ENCODE measurements around the gene TRIM24. TPM values are rescaled to one million over a fixed set of nuclear protein-coding genes. Genes with fewer than 3 reads are reported as not detected.

TRIM24 gene
- polyA plus RNA-seq, 6 donors from 2014 or later, result 4.8 to 10.3 (median 6.3) TPM

DNA sequence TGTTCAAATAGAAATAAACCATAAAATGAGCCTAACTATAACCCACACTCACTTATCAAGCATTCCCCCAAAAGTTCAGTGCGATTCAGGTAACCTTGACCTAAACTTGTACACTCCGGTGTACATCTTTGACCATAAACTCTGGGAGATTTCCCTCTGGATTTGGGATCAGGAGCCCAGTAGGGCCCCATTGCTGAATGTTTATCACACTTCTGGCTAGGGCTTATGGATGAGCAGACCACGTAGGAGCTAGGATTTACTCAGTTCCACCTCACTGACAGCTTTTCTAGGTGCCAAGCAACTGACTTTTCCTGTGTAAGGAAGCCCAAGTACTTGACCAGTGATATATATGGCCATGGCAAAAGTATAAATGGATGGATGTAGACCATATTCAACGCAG, 127.4 kb downstream of the TRIM24 start:
- ATAC-seq (ENCODE audit: low read depth in 2 of 2), result no peak
- no peak overlapping the region for H3K27ac Mint-ChIP-seq
- H3K9me3 Mint-ChIP-seq, result no peaks in the 10 kb centered on the region
- H3K36me3 Mint-ChIP-seq, result peaks cover 20 to 30% of the 10 kb centered on the region in 2 donors
- H3K27me3 Mint-ChIP-seq, result no peaks in the 10 kb centered on the region
- H3K4me1 Mint-ChIP-seq, result no peaks in the 10 kb centered on the region
- DNase-seq, result no peak
- H3K4me3 Mint-ChIP-seq, result peak overlapping the region in 1 of 8 donors; percentile 32

DNA sequence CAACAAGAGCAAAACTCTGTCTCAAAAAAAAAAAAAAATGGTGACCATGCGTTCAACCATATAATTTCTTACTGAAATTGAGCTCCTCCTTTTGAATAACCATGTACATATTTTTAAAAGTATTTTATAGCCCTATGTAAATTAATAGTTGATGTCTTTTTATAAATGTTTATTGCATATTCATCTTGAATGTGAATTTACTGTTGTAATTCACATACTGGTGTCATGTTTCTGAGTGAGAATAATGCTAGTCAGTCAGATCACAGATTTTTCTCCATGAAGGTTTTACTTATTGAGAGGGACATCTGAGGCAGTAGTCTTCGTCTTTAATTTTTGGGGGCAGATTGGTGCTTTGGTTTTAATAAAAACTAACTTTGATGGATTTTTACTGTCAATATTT, 128.9 kb downstream of the TRIM24 start:
- Mint-ChIP-seq H3K4me3 (no peak overlapping the region), H3K9me3 (no peaks in the 10 kb centered on the region), H3K27me3 (no peaks in the 10 kb centered on the region), H3K4me1 (no peaks in the 10 kb centered on the region), H3K36me3 (peaks cover 14 to 23% of the 10 kb centered on the region in 2 donors), H3K27ac (no peak overlapping the region)
- ATAC-seq (ENCODE audit: low read depth in 2 of 2) (no peak), DNase-seq (no peak)

DNA sequence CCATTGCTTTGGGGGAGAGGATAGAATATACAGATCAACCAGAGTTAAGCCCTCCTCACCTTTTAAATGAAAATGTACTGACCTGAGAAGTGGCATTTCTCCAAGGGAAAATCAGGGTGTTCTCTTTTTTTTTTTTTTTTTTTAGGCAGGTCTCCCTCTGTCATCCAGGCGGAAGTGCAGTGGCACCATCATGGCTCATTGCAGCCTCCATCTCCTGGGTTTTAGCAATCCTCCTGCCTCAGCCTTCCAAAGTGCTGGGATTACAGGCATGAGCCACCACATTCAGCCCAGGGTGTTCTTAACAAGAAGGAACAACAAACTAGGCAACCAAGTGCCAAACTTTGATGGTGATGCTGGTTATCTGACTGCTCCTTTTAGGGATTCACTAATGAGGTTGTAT, 130.1 kb downstream of the TRIM24 start:
- no peak for ATAC-seq (ENCODE audit: low read depth in 2 of 2)
- H3K9me3 Mint-ChIP-seq, result no peaks in the 10 kb centered on the region

DNA sequence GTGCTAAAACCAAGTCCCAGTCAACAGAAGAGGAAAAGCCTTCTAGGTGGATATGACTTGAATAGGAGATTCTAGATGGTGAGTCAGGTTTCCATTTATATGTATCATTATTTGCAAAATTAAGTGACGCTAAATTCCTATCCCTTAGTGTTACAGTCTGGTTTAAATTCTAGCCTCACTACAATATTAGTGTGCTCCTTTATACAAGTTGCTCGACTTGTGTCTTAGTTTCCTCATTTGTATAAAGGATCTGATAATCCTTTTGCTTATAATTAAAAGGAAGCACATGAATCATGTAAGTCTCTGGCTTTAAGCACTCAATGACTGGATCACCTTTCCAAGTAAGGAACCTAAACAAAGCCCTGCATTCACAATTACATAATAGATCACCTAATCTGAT, 135.4 kb downstream of the TRIM24 start:
- DNase-seq (no peak), ATAC-seq (ENCODE audit: low read depth in 2 of 2) (no peak)
- H3K27me3 Mint-ChIP-seq, result no peaks in the 10 kb centered on the region
- no peaks in the 10 kb centered on the region for H3K9me3 Mint-ChIP-seq
- no peaks in the 10 kb centered on the region for H3K36me3 Mint-ChIP-seq
- no peak overlapping the region for H3K27ac Mint-ChIP-seq
- no peak overlapping the region for H3K4me3 Mint-ChIP-seq
- H3K4me1 Mint-ChIP-seq, result no peaks in the 10 kb centered on the region

More for the DNA sequence above, 130.1 kb downstream of the TRIM24 start:
- Mint-ChIP-seq H3K27ac (no peak overlapping the region), H3K36me3 (peaks cover 2 to 11% of the 10 kb centered on the region in 2 donors), H3K27me3 (no peaks in the 10 kb centered on the region), H3K4me3 (no peak overlapping the region), H3K4me1 (no peaks in the 10 kb centered on the region)
- DNase-seq, result no peak

DNA sequence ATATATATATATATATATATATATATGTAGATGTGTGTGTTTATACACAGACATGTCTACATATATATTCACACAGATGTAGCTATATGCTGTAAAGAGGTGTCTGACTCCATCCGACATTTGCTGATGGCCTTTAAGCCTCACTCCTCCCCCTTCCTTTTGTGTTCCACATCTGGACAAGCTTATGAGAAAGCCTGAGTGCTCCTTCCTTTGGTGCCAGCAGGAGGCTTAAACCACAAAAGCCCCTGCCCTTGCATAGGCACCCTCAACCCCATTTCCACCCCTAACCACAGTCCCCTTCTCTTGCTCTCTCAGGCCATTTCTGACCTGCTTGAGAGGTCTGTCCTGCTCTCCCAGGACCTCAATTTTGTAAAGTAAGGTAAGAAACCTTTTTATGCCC, 142.4 kb downstream of the TRIM24 start:
- Mint-ChIP-seq H3K4me1 (peaks cover 0 to 7% (median 6%) of the 10 kb centered on the region in 3 donors), H3K27me3 (peaks cover 0 to 7% (median 0%) of the 10 kb centered on the region in 3 donors), H3K36me3 (no peaks in the 10 kb centered on the region), H3K27ac (peak overlapping the region in 1 of 6 donors; percentile 7), H3K4me3 (no peak overlapping the region), H3K9me3 (no peaks in the 10 kb centered on the region)
- ATAC-seq (ENCODE audit: low read depth in 2 of 2) (no peak), DNase-seq (no peak)

DNA sequence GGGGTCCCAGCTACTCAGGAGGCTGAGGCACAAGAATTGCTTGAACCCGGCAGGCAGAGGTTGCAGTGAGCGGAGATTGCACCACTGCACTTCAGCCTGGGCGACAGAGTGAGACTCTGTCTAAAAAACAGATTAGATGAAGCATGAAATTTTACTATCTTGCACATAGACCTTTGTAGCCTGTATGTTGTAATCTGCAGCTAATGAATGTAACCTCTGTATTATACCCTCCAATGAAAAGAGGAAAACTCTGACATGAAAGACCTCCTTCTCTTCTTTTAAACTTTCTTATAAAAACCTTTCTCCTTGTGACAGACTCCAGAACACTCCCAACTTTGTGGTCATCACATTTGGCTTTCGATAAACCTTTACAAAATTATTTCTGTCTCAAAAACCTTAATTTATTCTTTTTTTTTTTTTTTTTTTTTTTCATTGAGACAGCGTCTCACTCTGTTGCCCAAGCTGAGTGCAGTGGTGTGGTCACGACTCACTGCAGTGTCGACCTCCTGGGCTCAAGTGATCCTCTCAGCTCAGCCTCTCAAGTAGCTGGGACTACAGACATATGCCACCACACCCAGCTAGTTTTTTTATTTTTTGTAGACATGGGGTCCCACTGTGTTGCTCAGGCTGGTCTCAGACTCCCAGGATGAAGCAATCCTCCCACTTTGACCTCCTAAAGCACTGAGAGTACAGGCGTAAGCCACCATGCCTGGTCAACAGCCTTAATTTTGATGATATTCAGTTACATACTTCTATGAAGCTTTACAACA, 143.7 kb downstream of the TRIM24 start:
- H3K36me3 Mint-ChIP-seq, result no peaks in the 10 kb centered on the region
- H3K9me3 Mint-ChIP-seq, result peaks cover 0 to 2% (median 0%) of the 10 kb centered on the region in 7 donors
- H3K4me1 Mint-ChIP-seq, result peaks cover 0 to 9% (median 9%) of the 10 kb centered on the region in 3 donors
- no peak for ATAC-seq (ENCODE audit: low read depth in 2 of 2)
- H3K4me3 Mint-ChIP-seq, result no peak overlapping the region
- peaks cover 0 to 8% (median 0%) of the 10 kb centered on the region in 3 donors for H3K27me3 Mint-ChIP-seq
- H3K27ac Mint-ChIP-seq, result no peak overlapping the region
- DNase-seq, result no peak

DNA sequence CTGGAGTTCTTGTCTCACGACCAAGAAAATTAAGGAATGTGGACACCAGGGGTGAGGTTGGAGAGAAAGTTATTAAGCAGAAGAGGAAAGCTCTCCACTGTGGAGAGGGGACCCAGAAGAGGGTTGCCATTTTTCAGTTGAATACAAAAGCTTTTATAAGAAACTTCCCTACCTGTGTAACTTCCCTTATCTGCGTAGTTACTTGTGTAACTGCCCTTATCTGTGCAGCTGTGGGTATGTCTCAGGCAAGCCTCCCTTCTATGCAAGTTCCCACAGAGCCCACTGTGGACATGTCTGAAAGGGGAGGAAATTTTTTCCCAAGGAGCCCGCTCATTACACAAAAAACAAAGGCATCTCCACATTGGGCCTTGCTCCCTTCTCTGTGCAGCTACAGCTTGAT, 146.2 kb downstream of the TRIM24 start:
- Mint-ChIP-seq H3K4me1 (peaks cover 0 to 9% (median 9%) of the 10 kb centered on the region in 3 donors), H3K27ac (no peak overlapping the region), H3K9me3 (peaks cover 0 to 11% (median under 1%) of the 10 kb centered on the region in 7 donors), H3K4me3 (no peak overlapping the region), H3K36me3 (no peaks in the 10 kb centered on the region), H3K27me3 (peaks cover 0 to 8% (median 0%) of the 10 kb centered on the region in 3 donors)
- DNase-seq (no peak), ATAC-seq (ENCODE audit: low read depth in 2 of 2) (no peak)

DNA sequence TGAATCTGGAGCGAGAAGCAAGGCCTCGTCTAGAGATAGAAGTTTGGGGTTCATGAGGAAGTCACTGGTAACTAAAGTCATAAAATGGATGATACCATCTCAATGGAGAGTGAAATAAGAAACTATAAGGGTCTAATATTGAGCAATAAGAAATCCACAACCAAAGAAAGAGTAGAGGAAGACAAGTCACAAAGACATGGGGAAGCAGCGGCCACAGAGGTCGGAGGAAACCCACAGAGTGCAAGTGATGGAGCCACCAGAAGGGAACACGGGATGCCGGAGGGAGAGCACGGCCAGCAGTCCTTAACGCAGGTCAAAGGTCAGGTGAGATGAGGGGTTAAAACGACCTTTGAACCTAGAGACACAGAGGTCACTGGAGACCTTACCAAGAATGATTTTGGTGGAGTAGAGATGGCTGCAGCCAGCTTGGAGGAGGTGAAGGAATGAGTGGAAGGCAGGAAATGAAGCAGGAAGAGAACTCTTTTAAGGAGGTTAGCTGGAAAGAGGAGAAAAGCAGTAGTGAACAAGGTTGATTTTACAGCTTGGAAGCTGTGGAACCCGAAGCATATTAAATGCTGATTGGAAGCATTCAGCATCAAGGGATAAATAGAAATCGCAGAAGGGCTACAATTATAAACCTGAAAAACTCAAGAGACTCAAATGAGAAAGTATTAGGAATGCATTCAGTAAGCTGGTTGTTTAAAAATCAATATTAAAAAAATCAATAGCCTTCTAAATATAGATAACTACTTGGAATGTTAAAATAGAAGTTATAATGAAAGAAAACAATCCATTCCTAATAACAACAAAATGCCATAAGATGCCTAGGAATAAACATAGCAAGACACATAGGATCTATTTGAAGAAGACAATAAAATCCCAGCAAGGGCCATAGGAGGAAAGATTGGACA, 147.4 kb downstream of the TRIM24 start:
- ATAC-seq (ENCODE audit: low read depth in 2 of 2), result no peak
- peaks cover 0 to 15% (median 2%) of the 10 kb centered on the region in 7 donors for H3K9me3 Mint-ChIP-seq

DNA sequence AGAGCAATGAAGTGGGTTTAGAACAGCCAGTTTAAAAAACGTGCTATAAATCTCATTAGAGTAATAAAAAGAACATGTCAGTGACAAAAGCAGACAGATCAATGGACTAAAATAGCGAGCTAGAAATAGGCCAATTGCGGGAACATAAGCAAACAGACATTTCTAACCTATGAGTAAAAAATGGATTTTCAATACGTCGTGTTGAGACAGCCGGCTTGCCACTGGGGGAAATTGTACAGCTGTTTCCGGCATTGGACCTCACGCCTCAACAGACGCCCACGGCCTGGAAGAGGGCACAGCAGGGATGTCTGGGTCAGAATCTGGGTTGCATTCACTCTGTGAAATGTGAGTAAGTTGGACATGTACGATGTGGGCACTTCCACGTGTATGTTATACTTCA, 148.2 kb downstream of the TRIM24 start:
- ATAC-seq (ENCODE audit: low read depth in 2 of 2), result no peak
- DNase-seq, result no peak
- no peak overlapping the region for H3K27ac Mint-ChIP-seq
- H3K9me3 Mint-ChIP-seq, result peaks cover 0 to 15% (median 2%) of the 10 kb centered on the region in 7 donors
- H3K36me3 Mint-ChIP-seq, result no peaks in the 10 kb centered on the region
- H3K4me1 Mint-ChIP-seq, result peaks cover 0 to 9% (median 9%) of the 10 kb centered on the region in 3 donors
- no peak overlapping the region for H3K4me3 Mint-ChIP-seq
- H3K27me3 Mint-ChIP-seq, result peaks cover 0 to 8% (median 0%) of the 10 kb centered on the region in 3 donors

More for the DNA sequence above, 147.4 kb downstream of the TRIM24 start:
- H3K27ac Mint-ChIP-seq, result peak overlapping the region in 2 of 6 donors; percentile 59 to 66
- no peak overlapping the region for H3K4me3 Mint-ChIP-seq
- no peaks in the 10 kb centered on the region for H3K36me3 Mint-ChIP-seq
- no peak for DNase-seq
- peaks cover 0 to 8% (median 0%) of the 10 kb centered on the region in 3 donors for H3K27me3 Mint-ChIP-seq
- H3K4me1 Mint-ChIP-seq, result peaks cover 0 to 9% (median 9%) of the 10 kb centered on the region in 3 donors

DNA sequence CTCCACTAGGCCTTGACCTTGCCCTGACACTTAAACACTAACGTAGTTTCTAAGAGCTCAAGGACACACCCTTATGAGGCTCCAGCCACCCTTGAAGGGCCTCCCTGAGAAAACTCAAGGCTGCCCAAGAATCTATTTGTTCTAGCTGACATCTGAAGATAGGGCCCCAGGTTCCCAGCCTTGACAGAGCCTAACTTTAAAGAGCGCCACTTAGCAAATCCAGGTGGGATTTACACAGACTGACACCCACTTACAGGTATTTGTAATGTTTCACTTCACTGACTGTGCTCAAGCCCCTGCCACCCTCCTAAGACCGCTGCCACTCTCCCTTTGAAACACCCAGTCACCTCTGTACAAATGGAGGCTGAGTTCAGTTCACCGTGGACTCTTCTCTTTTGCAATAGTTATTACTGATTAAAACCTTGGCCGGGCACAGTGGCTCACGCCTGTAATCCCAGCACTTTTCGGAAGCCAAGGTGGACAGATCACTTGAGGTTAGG, 150.7 kb downstream of the TRIM24 start:
- no peaks in the 10 kb centered on the region for H3K36me3 Mint-ChIP-seq
- H3K27me3 Mint-ChIP-seq, result peaks cover 0 to 8% (median 0%) of the 10 kb centered on the region in 3 donors
- H3K27ac Mint-ChIP-seq, result no peak overlapping the region
- DNase-seq (no peak), ATAC-seq (ENCODE audit: low read depth in 2 of 2) (no peak)
- H3K9me3 Mint-ChIP-seq, result peaks cover 0 to 15% (median 2%) of the 10 kb centered on the region in 7 donors
- H3K4me3 Mint-ChIP-seq, result peak overlapping the region in 1 of 8 donors; percentile 21
- peaks cover 0 to 9% (median 9%) of the 10 kb centered on the region in 3 donors for H3K4me1 Mint-ChIP-seq

DNA sequence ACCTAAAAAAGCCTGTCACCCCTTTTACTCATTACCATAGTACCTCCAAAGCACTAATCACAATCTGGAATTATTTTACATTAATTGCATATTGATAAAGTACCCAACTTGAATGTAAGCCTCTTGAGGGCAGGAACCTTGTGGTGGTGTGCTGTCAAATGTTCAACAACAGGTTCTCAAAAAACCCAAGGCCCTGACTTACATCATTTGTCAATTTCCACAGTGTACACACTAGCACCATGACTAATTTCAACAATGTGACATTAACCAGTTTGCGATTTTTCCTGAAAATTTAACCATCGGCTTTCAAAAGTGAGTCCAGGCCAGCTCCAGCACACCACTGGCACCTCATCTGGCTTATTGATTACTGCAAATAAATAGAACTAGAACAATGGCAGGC, 153.6 kb downstream of the TRIM24 start:
- DNase-seq, result no peak
- H3K27me3 Mint-ChIP-seq, result no peaks in the 10 kb centered on the region
- H3K4me1 Mint-ChIP-seq, result peaks cover 0 to 3% (median 0%) of the 10 kb centered on the region in 3 donors
- peaks cover 0 to 15% (median under 1%) of the 10 kb centered on the region in 7 donors for H3K9me3 Mint-ChIP-seq
- H3K36me3 Mint-ChIP-seq, result no peaks in the 10 kb centered on the region
- H3K27ac Mint-ChIP-seq, result no peak overlapping the region
- ATAC-seq (ENCODE audit: low read depth in 2 of 2), result no peak
- H3K4me3 Mint-ChIP-seq, result no peak overlapping the region

DNA sequence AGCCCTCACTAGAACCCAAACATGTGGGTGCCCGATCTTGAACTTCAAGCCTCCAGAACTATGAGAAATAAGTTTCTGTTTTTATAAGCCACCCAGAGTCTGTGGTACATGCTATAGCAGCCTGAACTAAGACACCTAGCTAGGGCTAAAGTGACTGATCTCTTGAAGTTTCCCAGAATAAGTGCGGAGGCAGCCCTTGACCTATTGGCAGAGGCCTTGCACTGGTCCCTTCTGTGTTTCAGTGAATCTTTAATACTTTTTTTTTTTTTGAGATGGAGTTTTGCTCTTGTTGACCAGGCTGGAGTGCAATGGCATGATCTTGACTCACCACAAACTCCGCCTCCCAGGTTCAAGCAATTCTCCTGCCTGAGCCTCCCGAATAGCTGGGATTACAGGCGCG, 156.0 kb downstream of the TRIM24 start:
- Mint-ChIP-seq H3K9me3 (peaks cover 0 to 6% (median 0%) of the 10 kb centered on the region in 7 donors), H3K36me3 (no peaks in the 10 kb centered on the region)

DNA sequence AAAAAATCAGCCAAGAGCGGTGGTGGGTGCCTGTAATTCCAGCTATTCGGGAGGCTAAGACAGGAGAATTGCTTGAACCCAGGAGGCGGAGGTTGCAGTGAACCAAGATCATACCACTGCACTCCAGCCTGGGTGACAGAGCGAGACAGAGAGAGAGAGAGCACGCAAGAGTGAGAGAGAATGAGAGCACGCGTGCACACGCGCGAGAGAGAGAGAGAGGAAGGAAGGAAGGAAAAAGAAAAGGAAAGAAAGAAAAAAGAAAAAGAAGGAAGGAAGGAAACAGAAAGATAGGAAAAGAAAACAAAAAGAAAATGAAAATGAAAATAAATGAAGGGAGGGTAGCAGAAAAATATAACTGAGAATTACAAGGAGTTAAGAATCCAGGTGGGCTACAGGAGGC, 158.4 kb downstream of the TRIM24 start:
- H3K27ac Mint-ChIP-seq, result peak overlapping the region in 1 of 6 donors; percentile 20

More for the DNA sequence above, 156.0 kb downstream of the TRIM24 start:
- no peak for DNase-seq
- Mint-ChIP-seq H3K27me3 (no peaks in the 10 kb centered on the region), H3K27ac (no peak overlapping the region), H3K4me1 (peaks cover 0 to 4% (median 0%) of the 10 kb centered on the region in 3 donors), H3K4me3 (no peak overlapping the region)
- ATAC-seq (ENCODE audit: low read depth in 2 of 2), result no peak

More for the DNA sequence above, 158.4 kb downstream of the TRIM24 start:
- ATAC-seq (ENCODE audit: low read depth in 2 of 2) (no peak), DNase-seq (no peak)
- Mint-ChIP-seq H3K4me3 (no peak overlapping the region), H3K36me3 (no peaks in the 10 kb centered on the region), H3K27me3 (no peaks in the 10 kb centered on the region), H3K4me1 (peaks cover 0 to 4% (median 0%) of the 10 kb centered on the region in 3 donors), H3K9me3 (no peaks in the 10 kb centered on the region)
